Loucy (cell line): ENCODE measurements around the gene RHEBL1.

Experiments used
- H2AFZ ChIP-seq: fragments of 200-600 bp; sonication (generic); 2 replicates; pipeline ENCODE4 v1.6.0; 2016; ENCODE audit warnings: antibody characterized with exemption, mild to moderate bottlenecking, low read length, moderate library complexity
- H3F3A ChIP-seq: fragments of 200-600 bp; 2 replicates; pipeline ENCODE4 v1.6.0; 2016; ENCODE audit warnings: antibody characterized with exemption, low read depth, mild to moderate bottlenecking
- H3K27me3 ChIP-seq: fragments of 200-600 bp; sonication (generic); 2 replicates; pipeline ENCODE4 v1.6.1; 2014; ENCODE audit warnings: low read length, mild to moderate bottlenecking; ENCODE audit not compliant: insufficient read depth, poor library complexity, severe bottlenecking
- H3K36me3 ChIP-seq: fragments of 200-600 bp; sonication (generic); 2 replicates; pipeline ENCODE4 v1.6.1; 2016; ENCODE audit warnings: low read length; ENCODE audit not compliant: insufficient read depth
- H3K4me1 ChIP-seq: fragments of 200-600 bp; sonication (generic); 2 replicates; pipeline ENCODE4 v1.5.1; 2014; ENCODE audit warnings: low read length, mild to moderate bottlenecking; ENCODE audit not compliant: insufficient read depth, poor library complexity, severe bottlenecking
- H3K4me2 ChIP-seq: fragments of 200-600 bp; sonication (generic); 2 replicates; pipeline ENCODE4 v1.6.0; 2014; ENCODE audit warnings: antibody characterized with exemption, low read length, low read depth, mild to moderate bottlenecking; ENCODE audit not compliant: poor library complexity, severe bottlenecking
- H3K4me3 ChIP-seq: fragments of 200-600 bp; sonication (generic); 2 replicates; pipeline ENCODE4 v1.5.1; 2014; ENCODE audit warnings: low read length, mild to moderate bottlenecking, mixed read lengths; ENCODE audit not compliant: poor library complexity, severe bottlenecking
- H3K79me2 ChIP-seq: fragments of 200-600 bp; sonication (generic); 2 replicates; pipeline ENCODE4 v1.6.1; 2014; ENCODE audit warnings: low read length; ENCODE audit not compliant: insufficient read depth
- H3K9ac ChIP-seq: fragments of 200-600 bp; sonication (generic); 2 replicates; pipeline ENCODE4 v1.6.0; 2014; ENCODE audit warnings: mild to moderate bottlenecking, low read depth, low read length, moderate library complexity; ENCODE audit not compliant: poor library complexity, severe bottlenecking
- H3K9me2 ChIP-seq: fragments of 200-600 bp; sonication (generic); replicated peaks from 2 replicates; pipeline ENCODE4 v1.6.1; 2016; ENCODE audit warnings: low read depth, low read length, mixed read lengths
- H3K9me3 ChIP-seq: fragments of 200-600 bp; sonication (generic); 2 replicates; pipeline ENCODE4 v1.6.1; 2014; ENCODE audit warnings: mild to moderate bottlenecking, antibody characterized with exemption, low read length, low read depth; ENCODE audit not compliant: insufficient read depth
- H4K20me1 ChIP-seq: fragments of 200-600 bp; sonication (generic); 2 replicates; pipeline ENCODE4 v1.6.0; 2014; ENCODE audit warnings: antibody characterized with exemption, low read length, mild to moderate bottlenecking; ENCODE audit not compliant: insufficient read depth, poor library complexity, severe bottlenecking
- CTCF ChIP-seq: fragments of 200-600 bp; sonication (generic); conservative IDR thresholded peaks from 2 replicates; pipeline ENCODE4 v1.5.1; 2014; ENCODE audit warnings: mild to moderate bottlenecking, antibody characterized with exemption, low read length
- EZH2phosphoT487 ChIP-seq: fragments of 200-600 bp; IDR thresholded peaks from 2 replicates; pipeline ENCODE4 v1.6.1; 2018; ENCODE audit warnings: antibody characterized with exemption, mild to moderate bottlenecking, moderate library complexity, borderline replicate concordance

Gene RHEBL1

GRCh38 chr12:49030119-49030518 is 39.7 kb downstream of the RHEBL1 start:
- Histone ChIP-seq H4K20me1 (no peaks in the 10 kb centered on the region), H3K79me2 (no peaks in the 10 kb centered on the region), H3K9me3 (no peaks in the 10 kb centered on the region), H3K27me3 (no peaks in the 10 kb centered on the region), H3K4me1 (no peaks in the 10 kb centered on the region), H3K36me3 (peaks cover 83% of the 10 kb centered on the region; the same call in 1 of the 2 replicates), H3K4me3 (no peak overlapping the region), H3K9me2 (no peaks in the 10 kb centered on the region), H3K9ac (no peak overlapping the region), H2AFZ (no peak overlapping the region), H3F3A (no peaks in the 10 kb centered on the region), H3K4me2 (no peak overlapping the region)
- no peak for TF ChIP-seq EZH2phosphoT487

- no peaks in the 10 kb centered on the region for H3K4me1 ChIP-seq
- no peak overlapping the region for H2AFZ ChIP-seq
- H3K4me3 ChIP-seq, result no peak overlapping the region
- no peak overlapping the region for H3K4me2 ChIP-seq
- peaks cover 81% of the 10 kb centered on the region; the same call in 1 of the 2 replicates for H3K36me3 ChIP-seq
- H4K20me1 ChIP-seq, result no peaks in the 10 kb centered on the region
- H3K9me2 ChIP-seq, result no peaks in the 10 kb centered on the region
- no peaks in the 10 kb centered on the region for H3K27me3 ChIP-seq
- no peaks in the 10 kb centered on the region for H3K9me3 ChIP-seq
- H3K79me2 ChIP-seq, result no peaks in the 10 kb centered on the region
- H3F3A ChIP-seq, result no peaks in the 10 kb centered on the region
- TF ChIP-seq CTCF (no peak), EZH2phosphoT487 (no peak)
- H3K9ac ChIP-seq, result no peak overlapping the region
Observed at GRCh38 chr12:49028666-49029275, 41.0 kb downstream of the RHEBL1 start.

GRCh38 chr12:49027846-49028555 is 41.8 kb downstream of the RHEBL1 start:
- H4K20me1 ChIP-seq, result no peaks in the 10 kb centered on the region
- no peak for TF ChIP-seq CTCF
- no peak for TF ChIP-seq EZH2phosphoT487
- H3K36me3 ChIP-seq, result peaks cover 79% of the 10 kb centered on the region; the same call in 1 of the 2 replicates

More at GRCh38 chr12:49027846-49028555, 41.8 kb downstream of the RHEBL1 start:
- no peaks in the 10 kb centered on the region for H3K27me3 ChIP-seq
- H3K9ac ChIP-seq, result no peak overlapping the region
- no peaks in the 10 kb centered on the region for H3K9me3 ChIP-seq
- no peaks in the 10 kb centered on the region for H3K79me2 ChIP-seq
- no peak overlapping the region for H3K4me3 ChIP-seq
- no peaks in the 10 kb centered on the region for H3K9me2 ChIP-seq
- H3K4me1 ChIP-seq, result no peaks in the 10 kb centered on the region
- H3K4me2 ChIP-seq, result no peak overlapping the region
- H2AFZ ChIP-seq, result no peak overlapping the region
- no peaks in the 10 kb centered on the region for H3F3A ChIP-seq
